Islet precursor cell (in vitro differentiated cells): ENCODE results near the gene PKM.

Source experiments
- DNase-seq: peaks from one replicate; pipeline ENCODE4 v3.0.0-alpha.2; 2018

The PKM gene

DNA sequence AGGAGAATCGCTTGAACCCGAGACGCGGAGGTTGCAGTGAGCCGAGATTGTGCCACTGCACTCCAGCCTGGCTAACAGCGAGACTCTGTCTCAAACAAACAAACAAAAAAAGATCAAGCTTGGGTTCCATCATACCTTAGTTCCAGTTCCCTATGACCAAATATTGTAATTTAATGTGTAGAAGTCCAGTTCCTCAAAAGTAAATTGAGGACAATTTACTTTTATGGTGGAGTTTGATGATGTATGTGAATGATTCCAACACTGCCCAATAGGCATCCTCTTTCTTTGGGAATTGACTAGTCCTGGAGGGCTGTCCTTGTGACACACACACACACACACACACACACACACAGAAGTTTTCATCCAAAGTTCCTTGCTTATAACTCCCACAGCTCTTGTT lies 2.8 kb upstream of the PKM start:
- no peak for DNase-seq

DNA sequence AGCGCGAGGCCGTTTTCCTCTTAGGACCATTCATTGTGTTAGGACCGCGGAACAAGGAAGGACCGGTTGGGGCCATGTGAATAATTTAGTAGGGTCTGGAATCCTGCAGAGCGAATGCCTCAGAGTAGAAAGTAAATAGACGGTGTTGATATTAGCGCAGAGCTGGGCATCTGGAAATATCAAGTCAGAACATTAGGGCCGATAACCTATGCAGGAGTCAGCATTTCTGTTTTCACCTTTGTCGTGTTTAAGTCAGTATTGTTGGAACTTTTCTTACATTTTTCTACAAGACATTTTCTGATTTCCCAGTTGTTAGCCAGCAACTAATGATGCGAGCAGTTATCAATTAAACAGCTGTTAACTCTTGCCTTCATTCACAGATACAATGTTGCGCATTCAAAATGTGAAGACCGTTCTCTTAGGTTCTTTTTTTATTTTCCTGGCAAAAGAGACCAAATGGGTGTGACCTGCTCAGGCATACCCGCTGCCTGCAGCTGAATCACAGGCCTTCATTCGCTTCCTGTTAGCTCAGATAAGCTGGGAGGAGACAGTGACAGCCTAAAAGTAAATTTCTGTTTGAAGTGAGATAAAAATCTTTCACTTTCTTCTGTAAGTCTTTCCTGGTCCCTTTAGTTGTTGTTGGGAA lies 966 bp upstream of the PKM start:
- DNase-seq = peak; percentile 70

DNA sequence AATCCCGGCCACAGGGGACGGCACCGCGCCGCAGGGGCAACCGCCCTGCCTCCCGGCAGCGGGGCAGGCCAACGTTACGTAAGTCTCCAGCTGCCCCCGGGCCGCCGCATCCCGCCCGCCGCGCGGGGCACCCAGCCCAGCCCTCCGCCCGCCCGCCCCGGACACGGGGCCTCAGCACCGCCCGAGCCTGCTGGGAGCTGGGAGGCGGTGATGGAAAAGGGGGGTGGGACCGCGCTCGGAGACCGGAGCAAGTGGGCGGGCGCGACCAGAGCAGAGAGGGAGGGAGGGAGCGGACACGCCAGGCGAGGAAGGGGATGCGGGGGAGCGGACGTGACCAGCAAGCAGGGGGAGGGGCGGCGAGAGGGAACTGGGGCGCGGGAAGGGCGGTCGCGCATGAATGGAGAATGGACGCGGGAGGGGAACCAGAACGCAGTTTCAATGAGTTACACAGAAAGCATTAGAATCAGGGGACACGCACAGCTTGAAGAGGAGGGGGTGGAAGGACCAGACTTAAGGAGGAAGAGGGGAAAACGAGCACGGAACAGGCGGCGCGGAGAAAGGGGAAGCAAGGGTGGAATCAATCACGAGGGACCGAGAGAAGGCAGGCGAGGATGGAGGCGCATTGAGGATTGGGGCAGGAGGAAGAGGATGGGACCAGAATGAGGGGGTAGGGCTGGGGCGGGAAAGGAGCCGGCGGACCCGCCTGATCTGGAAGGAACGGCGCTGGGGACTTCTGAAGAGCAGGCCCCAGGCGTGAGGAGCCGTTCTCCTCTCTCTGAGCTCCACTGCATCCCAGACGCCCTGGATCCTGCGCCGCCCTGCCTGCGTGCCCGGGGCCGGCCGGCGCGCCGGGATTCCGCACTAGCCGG lies 559 bp downstream of the PKM start:
- peak; percentile 94 for DNase-seq

DNA sequence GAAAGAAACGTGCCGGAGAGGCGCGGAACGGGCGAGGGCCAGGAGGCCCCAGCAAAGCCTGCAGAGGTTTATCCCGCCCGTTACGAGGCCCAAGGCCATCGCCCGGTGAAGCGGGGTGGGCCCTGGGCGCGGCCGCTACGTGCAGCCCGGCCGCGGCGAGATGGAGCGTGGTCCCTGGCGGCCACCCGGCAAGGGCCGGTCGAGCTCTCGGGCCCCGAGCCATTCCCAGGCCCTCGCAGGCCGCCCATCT lies 1.1 kb downstream of the PKM start:
- no peak for DNase-seq

DNA sequence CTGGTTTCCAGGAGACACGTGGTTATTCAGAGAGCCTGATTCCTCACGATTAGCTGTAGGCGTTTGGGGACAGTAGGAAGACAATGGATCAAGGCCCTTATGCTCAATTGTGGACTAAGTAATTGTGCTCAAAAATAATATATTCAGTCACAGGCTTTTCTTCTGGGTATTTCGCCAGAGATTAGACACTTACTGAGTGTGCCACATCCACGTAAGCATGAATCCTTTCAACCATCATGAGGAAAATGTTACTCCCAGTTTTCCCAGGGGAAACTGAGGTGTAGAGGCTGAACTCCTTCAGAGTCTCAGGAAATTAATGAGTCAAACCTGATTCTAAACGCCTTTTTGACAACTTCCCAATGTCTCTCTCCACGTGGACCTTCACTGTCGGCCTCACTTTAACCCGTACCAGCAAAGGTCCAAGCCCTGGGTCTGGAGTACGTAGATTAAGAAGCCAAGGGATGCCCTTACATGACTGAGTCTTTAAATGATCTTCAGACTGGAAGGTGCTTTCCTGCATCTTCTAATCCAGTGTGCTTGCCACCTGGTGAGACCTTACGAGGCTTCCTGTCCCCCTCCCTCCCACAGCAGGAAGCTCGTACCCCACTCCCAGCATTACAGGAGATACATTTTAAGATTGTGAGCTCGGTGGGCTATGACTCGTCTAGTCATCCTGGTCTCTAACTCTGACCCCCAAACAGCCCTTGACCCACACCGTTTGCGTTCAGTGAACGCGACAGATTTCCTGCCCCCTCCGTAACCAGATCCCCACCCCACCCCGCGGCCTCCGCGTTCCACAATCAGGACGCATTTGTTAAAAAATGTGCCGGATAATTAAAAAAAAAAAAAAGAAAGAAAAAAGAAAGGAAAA lies 1.7 kb downstream of the PKM start:
- DNase-seq = no peak

DNA sequence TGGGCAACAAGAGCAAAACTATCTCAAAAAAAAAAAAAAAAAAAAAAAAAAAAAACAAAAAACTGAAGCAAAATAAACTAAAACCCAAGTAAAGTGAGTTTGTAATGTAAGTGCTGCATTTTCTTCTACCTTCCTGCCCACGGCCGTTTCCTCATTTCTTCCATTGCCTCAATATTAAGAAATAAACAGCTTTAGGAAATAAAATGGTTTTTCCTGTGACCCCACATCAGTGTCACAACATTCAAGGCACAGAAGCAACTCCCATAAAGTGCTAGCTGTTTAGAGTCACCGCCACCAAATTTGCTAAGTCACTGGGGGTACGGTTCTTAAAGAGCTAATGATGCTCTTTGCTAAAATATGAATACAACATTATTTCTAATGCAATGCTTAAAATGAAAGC lies 3.3 kb downstream of the PKM start:
- no peak for DNase-seq

DNA sequence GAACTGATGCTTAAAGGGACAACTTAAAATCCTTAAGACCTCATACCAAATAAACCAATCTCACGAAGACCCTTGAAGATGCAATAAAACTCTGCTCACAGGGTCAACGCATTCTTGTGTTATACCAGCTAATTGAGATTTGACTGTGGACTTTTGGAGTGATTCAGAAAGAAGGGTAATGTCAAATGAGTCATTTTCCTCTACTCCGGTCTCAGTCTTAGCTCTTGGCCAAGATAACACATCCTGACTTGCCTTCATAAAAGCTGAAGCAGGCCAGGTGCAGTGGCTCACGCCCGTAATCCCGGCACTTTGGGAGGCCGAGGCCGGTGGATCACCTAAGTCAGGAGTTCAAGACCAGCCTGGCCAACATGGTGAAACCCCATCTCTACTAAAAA lies 3.8 kb downstream of the PKM start:
- DNase-seq = peak; percentile 67

DNA sequence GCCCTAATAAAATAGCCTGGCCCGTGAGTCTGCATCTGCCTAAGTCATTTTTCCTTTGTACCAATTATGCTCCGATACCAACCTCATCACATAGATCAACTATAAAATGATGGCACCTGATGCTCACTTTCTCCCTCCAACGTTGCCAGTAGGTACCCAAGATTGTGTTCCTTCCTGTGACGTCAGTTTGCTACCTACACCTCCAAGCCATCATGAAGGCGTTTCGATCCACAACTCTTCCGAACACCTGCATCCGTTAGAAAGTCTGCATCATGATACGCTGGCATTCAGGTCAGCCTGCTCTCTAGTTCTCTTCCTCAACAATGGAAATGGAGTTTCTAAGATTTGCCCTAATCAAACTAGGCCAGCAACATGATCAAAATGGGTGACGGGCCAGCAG lies 7.7 kb downstream of the PKM start:
- no peak for DNase-seq

DNA sequence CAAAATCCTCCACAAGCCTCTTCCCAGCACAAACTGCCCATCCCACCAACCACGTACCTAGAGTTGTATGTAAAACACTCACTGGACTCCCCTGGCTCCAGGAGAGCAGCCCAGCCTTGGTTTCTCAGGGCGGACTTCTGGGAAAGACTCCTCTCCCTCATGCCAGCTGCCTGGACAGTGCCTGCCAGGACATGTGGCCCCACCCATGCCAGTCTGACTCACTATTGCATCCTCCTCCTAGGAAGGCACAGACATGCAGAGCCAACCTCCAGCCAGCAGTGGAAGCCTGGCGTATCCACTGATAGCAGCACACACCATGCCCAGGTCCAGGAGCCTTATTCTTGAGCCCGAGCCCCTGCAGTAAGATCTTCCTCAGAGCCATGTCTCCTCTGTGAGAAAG lies 8.6 kb downstream of the PKM start:
- no peak for DNase-seq

DNA sequence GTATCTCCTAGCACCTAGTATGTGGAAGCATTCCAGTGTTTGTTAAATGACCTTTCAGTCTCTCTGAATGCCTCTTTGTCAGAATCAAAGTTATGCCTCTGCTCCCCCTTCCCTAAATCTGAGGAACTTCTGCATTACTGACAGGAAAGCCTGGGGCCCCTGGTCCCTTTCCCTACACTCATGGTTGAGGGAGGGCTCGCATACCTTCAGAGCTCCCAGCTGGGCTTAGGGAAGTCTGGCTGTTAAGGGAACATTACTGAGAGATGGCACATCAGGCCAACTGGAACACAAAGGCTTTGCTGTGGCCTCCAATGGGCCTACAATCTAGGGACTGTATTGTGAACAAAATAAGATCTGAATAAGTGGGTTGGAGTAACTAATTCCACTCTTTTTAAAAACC lies 10.3 kb downstream of the PKM start:
- DNase-seq = no peak

DNA sequence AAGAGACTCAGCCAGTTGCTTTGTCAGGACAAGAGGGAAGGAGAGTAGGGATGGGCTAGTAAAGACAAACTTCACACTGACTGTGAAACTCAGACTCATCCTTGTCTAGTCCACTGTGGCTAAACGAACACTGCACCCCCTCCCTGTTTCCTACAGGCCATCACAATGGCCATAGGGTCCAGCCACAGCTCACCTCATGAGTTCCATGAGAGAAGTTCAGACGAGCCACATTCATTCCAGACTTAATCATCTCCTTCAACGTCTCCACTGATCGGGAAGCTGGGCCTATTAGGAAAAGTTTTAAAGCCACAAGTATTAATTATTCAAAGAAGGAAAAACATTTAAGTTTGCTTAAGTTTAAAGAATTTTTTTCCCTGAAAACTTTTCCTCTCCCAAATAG lies 13.8 kb downstream of the PKM start:
- no peak for DNase-seq

DNA sequence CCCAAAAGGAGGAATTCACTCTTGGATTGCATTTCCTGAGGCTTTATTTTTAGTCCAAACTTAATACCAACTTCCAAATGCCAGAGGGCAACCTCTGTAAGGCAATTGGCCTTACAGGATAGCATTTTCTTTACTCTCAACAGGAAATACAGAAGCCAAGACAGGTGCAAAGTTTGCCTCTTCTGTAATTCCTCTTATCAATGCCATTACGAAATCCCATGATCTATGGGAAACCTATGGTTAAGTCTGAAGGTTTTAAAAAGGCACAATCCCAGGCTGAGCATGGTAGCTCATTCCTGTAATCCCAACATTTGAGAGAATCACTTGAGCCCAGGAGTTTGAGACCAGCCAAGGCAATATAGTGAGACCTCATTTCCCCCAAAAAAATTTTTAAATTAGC lies 14.9 kb downstream of the PKM start:
- no peak for DNase-seq

DNA sequence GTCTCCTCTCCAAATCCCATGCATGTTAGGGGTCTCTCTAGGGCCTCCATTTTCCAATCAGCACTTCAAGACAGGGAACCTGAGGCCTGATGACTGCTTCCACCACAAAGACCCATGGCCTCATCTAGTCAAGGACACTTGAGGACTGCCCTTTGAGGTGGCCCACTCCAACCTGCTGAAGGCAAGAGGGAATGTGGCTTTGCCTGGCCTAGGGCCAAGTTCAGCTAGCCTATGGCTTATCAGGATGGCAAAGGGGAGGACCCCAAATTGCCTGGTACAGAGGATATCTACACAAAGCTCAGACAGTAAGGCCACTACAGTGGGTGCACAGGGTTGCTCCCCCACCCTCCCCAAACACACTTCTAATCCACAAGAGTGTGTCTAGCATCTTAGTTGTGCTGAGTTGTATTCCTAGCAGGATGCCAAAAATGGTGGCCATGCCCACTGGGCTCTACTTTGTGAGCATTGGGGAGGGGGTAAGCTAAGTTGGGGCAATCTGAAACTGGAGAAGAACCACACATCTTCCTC lies 23.4 kb downstream of the PKM start:
- DNase-seq = peak; percentile 22

DNA sequence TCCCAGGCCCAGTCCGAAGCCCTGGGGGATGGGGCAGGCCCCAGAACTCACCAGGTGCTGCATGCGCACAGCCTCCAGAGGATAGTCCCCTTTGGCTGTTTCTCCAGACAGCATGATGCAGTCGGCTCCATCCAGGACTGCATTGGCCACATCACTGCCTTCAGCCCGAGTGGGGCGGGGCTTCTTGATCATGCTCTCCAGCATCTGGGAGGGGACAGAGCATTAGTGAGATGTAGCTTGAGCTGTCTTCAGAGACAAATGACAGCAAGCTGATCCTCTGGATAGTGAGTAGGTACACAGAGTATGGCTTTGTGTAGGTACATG lies 24.4 kb downstream of the PKM start:
- DNase-seq = peak; percentile 58

DNA sequence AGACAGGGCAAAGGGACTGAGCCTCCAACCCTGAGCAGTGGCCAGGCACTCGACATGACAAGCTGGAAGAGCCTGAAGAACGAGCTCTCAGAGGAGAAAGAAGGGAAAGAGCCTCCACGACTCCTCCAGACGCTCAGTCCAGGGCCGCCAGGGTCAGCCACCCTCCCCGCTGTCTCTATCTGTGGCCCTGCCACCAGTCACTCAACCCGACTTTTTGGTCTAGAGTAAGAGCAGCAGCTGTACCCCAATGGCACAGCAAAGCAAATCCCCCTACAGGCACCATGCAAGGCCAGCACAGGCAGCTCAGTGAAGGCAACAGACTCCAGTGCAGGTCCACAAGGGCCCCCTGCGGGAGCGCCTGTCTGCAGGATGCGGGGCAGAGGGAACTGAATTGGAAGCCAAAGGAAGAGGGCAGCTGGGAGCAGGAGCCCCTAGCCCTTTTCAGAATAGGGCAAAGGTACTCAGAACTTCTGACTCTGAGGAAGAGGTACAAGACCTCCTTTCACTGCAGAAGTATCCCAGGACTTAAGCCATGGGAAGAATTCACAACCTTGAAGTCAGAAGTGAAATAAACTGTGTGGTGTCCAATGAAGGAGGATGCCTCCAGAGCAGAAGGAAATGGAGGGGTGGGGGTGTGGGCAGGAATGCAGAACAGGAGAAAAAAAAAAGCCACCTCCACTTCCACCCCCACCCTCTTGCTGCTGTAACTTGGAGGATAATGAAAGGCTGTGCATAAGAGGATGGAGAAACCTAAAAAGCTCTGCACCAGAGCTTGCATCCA lies 24.9 kb downstream of the PKM start:
- peak; percentile 39 for DNase-seq

DNA sequence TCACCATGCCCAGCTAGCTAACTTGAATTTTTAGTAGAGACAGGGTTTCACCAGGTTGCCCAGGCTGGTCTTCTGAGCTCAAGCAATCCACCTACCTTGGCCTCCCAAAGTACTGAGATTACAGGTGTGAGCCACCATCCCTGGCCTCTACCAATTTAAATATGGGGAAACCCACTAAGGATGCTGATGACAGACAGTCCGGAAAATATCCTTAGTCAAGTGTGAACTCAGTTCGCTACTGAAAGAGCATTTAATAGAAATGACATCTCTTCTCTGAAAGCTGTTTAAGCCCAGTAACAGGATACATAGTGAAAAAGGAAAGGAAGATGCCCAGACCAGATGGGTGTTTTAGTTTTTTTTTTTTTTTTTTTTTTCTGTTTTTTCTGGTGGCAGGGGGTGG lies 25.7 kb downstream of the PKM start:
- peak; percentile 22 for DNase-seq

DNA sequence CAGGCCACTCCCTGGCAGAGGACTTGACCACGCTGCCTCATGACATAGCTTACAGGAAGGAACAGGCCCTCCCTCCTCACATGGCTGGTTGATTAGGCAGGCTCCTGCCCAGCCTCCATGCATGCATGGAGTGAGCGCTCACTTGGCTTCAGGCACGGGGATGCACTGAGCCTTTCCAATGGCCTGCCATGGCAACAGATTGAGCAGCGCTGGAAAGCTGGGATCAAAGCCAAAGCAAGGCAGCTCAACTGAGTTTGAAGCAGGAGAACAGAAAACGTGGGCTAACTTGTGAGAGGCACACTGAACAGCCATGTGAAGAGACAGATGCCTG lies 27.5 kb downstream of the PKM start:
- peak; percentile 49 for DNase-seq

DNA sequence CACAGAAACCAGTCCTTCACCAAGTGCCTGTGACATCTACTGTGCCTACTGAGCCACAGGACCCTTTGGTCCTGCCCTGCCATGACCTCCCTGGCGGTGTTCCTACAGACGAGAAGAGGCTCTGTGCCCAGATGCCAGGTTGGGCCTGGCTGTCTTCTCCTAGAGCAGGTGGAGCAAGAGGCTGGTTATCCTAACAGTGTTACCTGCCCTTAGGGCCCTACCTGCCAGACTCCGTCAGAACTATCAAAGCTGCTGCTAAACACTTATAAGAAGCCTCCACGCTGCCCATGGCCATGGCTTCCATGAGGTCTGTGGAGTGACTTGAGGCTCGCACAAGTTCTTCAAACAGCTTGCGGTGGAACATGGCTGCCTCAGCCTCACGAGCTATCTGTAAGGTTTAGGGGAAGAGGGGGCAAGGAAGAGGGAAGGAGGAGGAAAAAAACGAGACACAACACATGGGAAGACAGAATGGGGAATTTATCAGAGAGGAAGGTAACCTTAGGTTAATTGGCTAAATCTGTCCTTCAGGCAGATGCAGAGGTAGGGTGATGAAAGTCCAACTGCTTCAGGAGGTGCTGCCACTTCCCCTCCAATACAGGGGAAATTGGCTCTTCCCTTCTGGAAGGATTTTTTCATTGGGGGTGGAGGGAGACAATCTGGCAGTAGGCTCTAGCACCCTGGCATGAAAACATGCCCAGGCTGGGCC lies 28.0 kb downstream of the PKM start:
- DNase-seq = peak; percentile 39

DNA sequence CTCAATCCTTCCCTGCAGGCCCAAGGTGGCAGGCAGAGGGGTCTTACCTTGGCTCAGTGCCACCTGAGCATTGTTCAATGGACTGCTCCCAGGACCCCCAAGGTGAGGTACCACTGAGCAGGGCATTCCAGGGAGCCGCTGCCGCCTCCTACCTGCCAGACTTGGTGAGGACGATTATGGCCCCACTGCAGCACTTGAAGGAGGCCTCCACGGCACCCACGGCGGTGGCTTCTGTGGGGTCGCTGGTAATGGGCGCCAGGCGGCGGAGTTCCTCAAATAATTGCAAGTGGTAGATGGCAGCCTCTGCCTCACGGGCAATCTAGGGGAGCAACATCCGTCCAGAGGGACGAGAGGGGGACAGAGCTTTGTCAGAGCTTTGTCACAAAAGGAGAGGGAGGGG lies 28.7 kb downstream of the PKM start:
- peak; percentile 42 for DNase-seq

DNA sequence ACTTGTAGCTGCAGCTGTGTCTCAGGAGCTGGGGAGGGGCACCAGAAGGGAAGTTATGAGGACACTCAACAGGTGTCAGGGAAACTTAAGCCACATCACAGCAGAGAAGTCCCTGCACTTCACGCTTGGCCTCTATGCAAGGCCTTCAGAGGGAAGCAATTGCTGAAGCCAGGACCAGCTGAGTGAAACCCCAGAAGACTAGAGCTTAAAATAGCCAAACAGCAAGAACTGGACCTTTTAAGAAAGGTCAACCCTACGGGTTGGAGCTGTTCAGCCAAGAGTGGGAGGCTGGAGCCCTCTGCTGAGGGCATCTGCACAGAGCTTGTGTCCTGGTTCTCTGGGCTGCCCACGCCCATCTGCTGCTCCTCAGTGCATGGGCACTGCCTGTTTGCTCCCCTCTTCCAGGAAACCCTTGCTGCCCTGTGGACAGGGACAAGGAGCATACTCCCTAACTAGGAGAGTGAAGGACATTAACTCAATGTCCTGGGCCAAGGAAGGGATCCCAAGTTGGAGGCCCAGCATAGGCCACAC lies 29.5 kb downstream of the PKM start:
- DNase-seq = peak; percentile 38

DNA sequence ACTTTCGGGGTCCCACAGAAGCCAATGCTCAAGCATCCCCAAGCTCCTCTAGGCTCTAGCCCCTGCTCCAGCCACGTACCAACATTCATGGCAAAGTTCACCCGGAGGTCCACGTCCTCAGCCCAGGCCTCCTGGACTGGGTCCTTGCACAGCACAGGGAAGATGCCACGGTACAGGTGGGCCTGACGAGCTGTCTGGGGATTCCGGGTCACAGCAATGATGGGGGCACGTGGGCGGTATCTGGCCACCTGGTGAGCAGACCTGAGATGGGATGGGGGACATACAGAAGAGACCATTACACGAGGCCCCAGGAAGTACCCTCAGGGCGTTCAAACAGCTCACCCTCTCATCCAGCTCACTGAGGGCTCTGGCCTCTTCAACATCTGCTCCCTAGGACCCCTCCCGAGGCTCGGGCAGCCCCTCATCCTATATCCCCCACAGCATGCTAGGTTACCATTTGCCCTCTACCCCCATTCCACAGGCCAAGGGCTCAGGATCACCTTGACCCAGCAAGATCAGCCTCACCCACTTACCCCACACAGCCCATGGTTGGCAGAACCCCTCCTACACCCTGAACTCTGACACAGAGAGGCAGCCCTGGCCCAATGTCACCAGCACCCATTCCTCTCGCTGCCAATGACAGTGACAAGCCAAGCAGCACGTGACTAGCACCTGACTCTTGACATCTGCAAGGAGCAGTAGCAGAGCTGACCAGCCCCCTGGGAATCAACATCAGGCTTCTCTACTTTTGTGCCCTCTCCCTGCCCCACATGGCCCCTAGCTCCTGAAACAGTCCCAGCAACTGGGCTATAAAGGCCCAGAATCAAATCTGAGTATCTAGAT lies 30.4 kb downstream of the PKM start:
- DNase-seq = peak; percentile 51
